Subcutaneous adipose tissue (tissue), 4 donors: ENCODE measurements around the gene FBXO31. TPM values are rescaled to one million over a fixed set of nuclear protein-coding genes. Genes with fewer than 3 reads are reported as not detected.

Experiments
- total RNA-seq, 4 donors: library from RNA; depleted of rRNA; stranded (reverse); fragments of >200 nt; gene quantifications; one replicate each; pipeline ENCODE4 v1.1.0, GENCODE V29; 2016
- TF ChIP-seq, protein P1 (sequence below): fragments of 450-650 bp; IDR thresholded peaks from one replicate; pipeline ENCODE4 v1.5.1; 2016; ENCODE audit warnings: low read depth, mild to moderate bottlenecking, control low read depth, antibody characterized with exemption, moderate library complexity

Gene FBXO31
- total RNA-seq, 4 donors from 2014 or later: 36.7 to 353 (median 76.1) TPM

DNA sequence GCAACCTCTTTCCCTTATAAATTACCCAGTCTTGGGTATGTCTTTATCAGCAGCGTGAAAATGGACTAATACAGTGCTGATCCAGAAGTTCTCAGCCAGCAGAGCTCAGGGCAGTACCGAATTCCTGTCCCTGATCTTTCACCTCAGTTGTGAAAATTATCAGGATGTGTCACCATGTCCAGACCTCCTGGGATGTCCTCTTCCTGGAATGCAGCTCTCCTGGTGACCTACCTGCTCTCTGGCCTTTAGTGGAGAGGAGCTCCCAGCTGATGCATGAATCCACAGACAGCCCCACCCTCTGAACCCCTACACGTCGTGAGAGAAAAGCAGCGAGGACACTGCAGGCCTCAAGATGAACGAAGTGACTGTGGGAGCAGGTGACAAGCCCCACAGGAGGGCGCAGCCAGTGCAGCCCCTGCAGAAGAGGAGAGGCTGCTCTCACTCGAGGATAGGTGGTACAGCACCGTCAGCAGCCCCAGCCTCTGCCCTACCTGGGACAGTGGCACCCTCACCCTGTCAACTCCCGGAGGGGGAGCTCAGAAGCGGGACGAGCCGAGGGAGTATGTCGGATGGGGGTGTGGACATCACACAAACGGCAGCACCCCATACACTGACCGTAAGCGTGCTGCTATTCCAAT is 44.4 kb downstream of the FBXO31 start:
- TF ChIP-seq, protein P1, sequence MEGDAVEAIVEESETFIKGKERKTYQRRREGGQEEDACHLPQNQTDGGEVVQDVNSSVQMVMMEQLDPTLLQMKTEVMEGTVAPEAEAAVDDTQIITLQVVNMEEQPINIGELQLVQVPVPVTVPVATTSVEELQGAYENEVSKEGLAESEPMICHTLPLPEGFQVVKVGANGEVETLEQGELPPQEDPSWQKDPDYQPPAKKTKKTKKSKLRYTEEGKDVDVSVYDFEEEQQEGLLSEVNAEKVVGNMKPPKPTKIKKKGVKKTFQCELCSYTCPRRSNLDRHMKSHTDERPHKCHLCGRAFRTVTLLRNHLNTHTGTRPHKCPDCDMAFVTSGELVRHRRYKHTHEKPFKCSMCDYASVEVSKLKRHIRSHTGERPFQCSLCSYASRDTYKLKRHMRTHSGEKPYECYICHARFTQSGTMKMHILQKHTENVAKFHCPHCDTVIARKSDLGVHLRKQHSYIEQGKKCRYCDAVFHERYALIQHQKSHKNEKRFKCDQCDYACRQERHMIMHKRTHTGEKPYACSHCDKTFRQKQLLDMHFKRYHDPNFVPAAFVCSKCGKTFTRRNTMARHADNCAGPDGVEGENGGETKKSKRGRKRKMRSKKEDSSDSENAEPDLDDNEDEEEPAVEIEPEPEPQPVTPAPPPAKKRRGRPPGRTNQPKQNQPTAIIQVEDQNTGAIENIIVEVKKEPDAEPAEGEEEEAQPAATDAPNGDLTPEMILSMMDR: no peak

DNA sequence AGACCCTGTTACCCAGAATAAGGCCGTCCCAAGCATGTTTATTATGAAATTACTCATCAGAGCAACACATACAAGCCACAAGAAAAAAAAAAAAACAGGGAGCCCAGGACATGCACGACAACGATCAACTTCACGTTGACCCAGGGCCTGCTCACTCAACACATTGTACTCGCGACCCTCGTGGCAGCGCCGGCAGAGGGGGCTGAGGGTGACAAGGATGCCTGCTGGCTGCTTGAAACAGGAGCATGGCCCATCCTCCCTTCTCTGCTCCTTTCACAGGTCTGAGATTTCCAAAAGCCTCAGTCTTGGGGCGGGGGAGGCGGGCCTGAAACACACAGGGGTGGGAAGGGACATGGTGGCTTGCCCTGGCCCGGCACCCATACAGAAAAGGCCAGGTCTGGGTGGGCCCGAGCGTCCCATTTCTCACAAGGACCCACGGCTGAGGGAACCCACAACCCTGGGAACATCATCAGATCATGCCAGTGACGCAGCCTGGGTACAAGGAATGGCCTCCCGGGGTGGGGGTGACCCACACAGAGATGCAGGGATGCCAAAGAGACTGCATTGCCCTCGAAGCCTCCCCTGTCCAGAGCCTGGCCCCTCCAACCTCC is 45.3 kb downstream of the FBXO31 start:
- TF ChIP-seq, protein P1: no peak

DNA sequence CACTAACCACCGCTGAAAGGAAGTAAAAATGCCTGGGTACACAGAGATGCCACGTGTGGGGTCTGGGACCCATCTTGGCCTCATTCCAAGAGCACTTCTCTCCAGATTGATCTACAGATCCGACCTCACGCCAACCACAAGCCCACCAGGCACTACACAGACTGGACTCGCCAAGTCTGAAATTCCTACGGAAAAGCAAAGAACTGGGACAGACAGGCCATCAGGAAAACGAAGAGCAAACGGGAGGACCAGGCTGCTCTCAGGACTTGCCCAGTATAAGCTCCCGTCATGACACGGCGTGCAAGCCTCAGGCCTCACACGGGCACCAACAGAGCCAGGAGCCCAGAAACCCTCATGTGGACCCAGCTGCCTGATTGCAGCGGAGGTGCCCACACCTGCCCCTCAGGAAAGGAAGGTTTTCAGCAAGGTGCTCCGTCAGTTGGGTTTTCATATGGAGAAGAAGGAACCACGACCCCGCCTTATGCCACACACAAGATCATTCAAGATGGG is 46.3 kb downstream of the FBXO31 start:
- TF ChIP-seq, protein P1: no peak

DNA sequence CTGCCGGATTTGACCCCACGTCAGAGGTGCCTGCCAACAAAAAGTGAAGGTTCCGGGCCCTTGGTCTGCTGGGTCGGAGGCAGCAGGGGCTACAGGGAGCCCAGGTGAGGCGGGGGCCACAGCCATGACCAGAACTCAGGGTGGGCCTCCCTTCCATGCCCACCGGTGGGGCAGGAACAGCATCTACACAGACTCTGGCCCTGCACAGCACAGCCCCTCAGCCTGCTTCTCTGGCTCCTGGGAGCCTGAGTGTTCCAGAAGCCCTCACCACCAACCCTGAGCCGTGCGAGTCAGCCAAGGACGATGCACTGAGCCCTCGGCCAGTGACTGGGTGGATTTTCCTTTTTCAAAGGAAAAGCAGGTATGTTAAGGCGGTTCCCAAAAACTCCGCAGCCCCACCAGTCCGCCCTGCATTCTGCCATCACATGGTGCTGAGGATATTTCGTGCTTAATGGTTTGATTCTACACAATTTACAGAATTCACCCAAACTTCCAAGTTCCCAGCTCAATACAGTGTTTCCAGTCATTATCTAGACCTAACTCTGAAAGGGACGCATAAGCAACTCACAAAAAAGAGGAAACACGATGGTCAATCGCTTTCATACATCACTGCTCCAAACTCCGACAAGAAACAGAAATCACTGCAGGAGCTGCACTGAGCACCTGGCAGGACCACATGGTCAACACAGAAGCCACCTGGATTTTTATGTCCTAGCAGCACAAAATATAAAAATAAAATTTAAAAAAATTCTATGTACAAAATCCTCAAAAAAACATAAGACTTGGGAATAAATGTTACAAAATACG is 46.9 kb downstream of the FBXO31 start:
- TF ChIP-seq, protein P1: no peak

DNA sequence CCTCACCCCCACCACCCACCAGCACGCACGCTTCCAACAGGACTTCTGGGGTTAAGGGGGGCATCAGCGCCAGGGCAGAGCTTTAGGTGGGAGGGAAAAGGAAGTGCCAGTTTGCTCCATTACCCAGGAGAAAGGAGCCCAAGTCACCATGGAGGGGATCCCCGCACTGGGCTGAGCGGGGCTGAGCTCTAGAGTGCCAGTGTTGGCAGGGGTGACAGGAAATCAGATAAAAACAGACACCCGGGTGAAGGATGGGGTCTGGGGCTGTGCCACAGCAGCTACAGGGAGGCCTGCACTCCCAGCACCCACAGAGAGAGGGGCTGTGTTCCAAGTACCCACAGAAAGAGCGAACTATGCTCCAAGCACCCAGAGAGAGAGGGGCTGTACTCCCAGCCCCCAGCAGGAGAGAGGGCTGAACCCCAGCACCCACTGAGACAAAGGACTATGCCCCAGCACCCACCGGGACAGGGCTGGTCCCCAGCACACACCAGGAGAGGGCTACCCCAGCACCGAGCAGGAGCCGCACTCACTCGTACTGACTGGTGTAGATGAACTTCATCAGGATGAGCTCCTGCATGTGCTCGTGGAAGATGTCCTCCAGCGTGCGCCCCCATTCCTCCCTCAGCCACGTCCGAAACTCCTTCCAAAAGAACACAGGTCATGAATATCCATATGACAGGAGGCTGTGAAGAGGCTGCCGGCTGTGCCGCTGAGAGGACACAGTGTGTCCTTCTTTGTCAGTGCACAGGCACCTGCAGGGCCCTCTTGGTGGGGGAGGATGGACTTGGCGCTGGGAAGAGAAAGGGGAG is 47.7 kb downstream of the FBXO31 start:
- TF ChIP-seq, protein P1: no peak

DNA sequence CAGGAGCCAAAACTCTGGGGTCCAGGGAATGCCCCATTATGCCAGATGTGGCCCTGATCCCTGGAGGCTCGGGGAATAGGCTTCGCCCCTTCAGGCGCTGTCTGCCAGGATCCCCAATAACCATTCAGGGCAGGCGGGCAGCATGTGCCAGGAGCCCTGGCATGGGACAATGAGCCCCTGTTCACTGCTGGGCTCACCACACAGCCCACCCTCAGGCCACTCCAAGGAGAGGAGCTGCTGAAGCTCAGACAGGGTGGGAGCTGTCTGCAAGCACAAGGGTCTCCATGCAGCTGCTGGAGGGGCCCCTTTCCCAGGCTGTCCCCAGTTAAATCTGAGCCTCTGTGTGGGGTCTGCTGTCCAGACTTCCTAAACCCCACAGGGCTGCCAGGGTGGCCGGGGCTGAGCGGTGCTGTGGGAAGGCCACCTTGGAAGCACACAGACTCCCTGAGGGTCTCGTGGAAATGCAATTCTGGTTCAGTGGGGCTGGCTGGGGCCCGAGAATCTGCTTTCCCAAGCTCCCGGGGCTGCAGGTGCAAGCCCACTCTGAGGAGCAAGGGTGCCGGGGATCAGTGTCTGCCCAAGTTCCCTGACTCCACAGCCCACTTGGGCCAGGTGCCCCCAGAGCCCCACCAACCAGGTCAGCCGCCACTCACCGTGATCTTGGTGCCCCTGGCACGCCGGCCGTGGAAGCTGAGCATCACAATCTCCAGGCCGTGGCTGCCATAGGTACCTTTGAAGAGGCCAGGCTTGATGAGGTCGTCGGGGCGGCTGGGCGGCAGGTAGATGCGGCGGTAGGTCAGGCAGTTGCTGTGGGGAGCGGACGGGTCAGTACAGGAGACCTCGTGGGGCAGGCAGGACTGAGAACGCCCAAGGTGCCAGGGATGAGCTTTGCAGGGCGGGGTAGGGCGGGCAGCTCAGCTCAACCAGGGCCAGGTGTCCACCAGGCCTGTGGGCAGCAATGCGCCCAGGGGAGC is 48.6 kb downstream of the FBXO31 start:
- TF ChIP-seq, protein P1: no peak
